Measurements from ENCODE around the gene FGL2.
"Not testable (repeated sequence)": the region's sequence is repeated elsewhere in the genome, so short reads cannot be mapped to it uniquely, and the experiment has no call there.

- TF ChIP-seq POLR2AphosphoS5, POLR2A (IDR thresholded peaks at IDR 0.05): not testable (repeated sequence)
- TF ChIP-seq, protein P1, sequence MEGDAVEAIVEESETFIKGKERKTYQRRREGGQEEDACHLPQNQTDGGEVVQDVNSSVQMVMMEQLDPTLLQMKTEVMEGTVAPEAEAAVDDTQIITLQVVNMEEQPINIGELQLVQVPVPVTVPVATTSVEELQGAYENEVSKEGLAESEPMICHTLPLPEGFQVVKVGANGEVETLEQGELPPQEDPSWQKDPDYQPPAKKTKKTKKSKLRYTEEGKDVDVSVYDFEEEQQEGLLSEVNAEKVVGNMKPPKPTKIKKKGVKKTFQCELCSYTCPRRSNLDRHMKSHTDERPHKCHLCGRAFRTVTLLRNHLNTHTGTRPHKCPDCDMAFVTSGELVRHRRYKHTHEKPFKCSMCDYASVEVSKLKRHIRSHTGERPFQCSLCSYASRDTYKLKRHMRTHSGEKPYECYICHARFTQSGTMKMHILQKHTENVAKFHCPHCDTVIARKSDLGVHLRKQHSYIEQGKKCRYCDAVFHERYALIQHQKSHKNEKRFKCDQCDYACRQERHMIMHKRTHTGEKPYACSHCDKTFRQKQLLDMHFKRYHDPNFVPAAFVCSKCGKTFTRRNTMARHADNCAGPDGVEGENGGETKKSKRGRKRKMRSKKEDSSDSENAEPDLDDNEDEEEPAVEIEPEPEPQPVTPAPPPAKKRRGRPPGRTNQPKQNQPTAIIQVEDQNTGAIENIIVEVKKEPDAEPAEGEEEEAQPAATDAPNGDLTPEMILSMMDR (IDR thresholded peaks at IDR 0.05) = not testable (repeated sequence)
Measured at GRCh38 chr7:77157034-77157433, 42.6 kb downstream of the FGL2 start.
